Omental fat pad (tissue), 4 donors: ENCODE data around the gene PLCD4. TPM values are rescaled to one million over a fixed set of nuclear protein-coding genes. Genes with fewer than 3 reads are reported as not detected.

ENCODE experiments used
- ATAC-seq: fragments of 150-250 bp; one replicate; pipeline ENCODE4 v1.9.1; 2016; ENCODE audit warnings: mild to moderate bottlenecking, moderate library complexity; ENCODE audit not compliant: low FRiP score
- DNase-seq: peaks from one replicate; pipeline ENCODE4 v3.0.0-alpha.2; 2019; ENCODE audit warnings: low spot score
- CTCF ChIP-seq, 3 donors: fragments of 450-650 bp; IDR thresholded peaks; one replicate each; pipeline ENCODE4 v1.5.1; 2016 to 2017; ENCODE audit warnings: antibody characterized with exemption in 3 of 3, mild to moderate bottlenecking in 3 of 3, moderate library complexity in 2 of 3
- total RNA-seq, 4 donors: library from RNA; depleted of rRNA; stranded (reverse); fragments of >200 nt; gene quantifications; one replicate each; pipeline ENCODE4 v1.1.0, GENCODE V29; 2016

Gene PLCD4
- total RNA-seq, 4 donors from 2014 or later: 0.56 to 2.9 (median 2.0) TPM

GRCh38 chr2:218662377-218662776 lies 54.7 kb downstream of the PLCD4 start:
- DNase-seq: no peak
- no peak for TF ChIP-seq CTCF (IDR thresholded peaks at IDR 0.05)
- no peak for ATAC-seq

GRCh38 chr2:218662827-218663226 lies 55.1 kb downstream of the PLCD4 start:
- no peak for TF ChIP-seq CTCF (IDR thresholded peaks at IDR 0.05)
- DNase-seq (no peak), ATAC-seq (no peak)

GRCh38 chr2:218663901-218664300 lies 56.2 kb downstream of the PLCD4 start:
- ATAC-seq: no peak
- TF ChIP-seq CTCF (IDR thresholded peaks at IDR 0.05): no peak
- DNase-seq: no peak

GRCh38 chr2:218664653-218665052 lies 57.0 kb downstream of the PLCD4 start:
- ATAC-seq (no peak), DNase-seq (no peak)
- no peak for TF ChIP-seq CTCF (IDR thresholded peaks at IDR 0.05)

GRCh38 chr2:218671097-218671653 lies 63.5 kb downstream of the PLCD4 start:
- ATAC-seq (no peak), DNase-seq (no peak)
- no peak for TF ChIP-seq CTCF (IDR thresholded peaks at IDR 0.05)

GRCh38 chr2:218671654-218672566 lies 64.2 kb downstream of the PLCD4 start, which contains the start of the genes RNF25 and STK36:
RNF25 (minus strand) TSS chr2:218672002; CDS start chr2:218671970, 32 bp downstream.
STK36 (plus strand) TSS chr2:218672086; CDS start chr2:218672830, 744 bp downstream.
- peak; percentile 96 for ATAC-seq
- TF ChIP-seq CTCF (IDR thresholded peaks at IDR 0.05): no peak

More at GRCh38 chr2:218671654-218672566, 64.2 kb downstream of the PLCD4 start, which contains the start of the genes RNF25 and STK36:
- DNase-seq: peak; percentile 52
